A673 (cell line): ENCODE data around the gene PTH1R. TPM values are rescaled to one million over a fixed set of nuclear protein-coding genes. Genes with fewer than 3 reads are reported as not detected.
"Not testable (repeated sequence)": the region's sequence is repeated elsewhere in the genome, so short reads cannot be mapped to it uniquely, and the experiment has no call there.

ENCODE experiments used
- BruUV-seq: library from RNA; stranded (reverse); fragments of 400-500 nt; replicated peaks from 2 replicates; lab custom pipeline; 2021; lab: Mats Ljungman, UMichigan
- CTCF ChIA-PET: fragments of 300-600 bp; sonication (Branson Sonifier 250); formaldehyde crosslinking; loops from one replicate; lab custom pipeline; 2022; ENCODE audit warnings: antibody characterized with exemption; lab: Charles Lee
- POLR2A ChIA-PET: fragments of 300-600 bp; sonication (Branson Sonifier 250); formaldehyde crosslinking; loops from one replicate; lab custom pipeline; 2022; ENCODE audit warnings: antibody characterized with exemption; ENCODE audit not compliant: low non-redundant PET; lab: Charles Lee
- DNase-seq: peaks from one replicate; pipeline ENCODE4 v3.0.0-alpha.2; 2015; ENCODE audit warnings: low spot score
- H3K27ac ChIP-seq: fragments of 200-600 bp; sonication (generic); 2 replicates; pipeline ENCODE4 v1.5.1; 2016; ENCODE audit warnings: mixed run types, low read depth, mild to moderate bottlenecking, mixed read lengths, antibody characterized with exemption, low read length; ENCODE audit not compliant: poor library complexity, severe bottlenecking
- H3K27me3 ChIP-seq: fragments of 200-600 bp; sonication (generic); replicated peaks from 2 replicates; pipeline ENCODE4 v1.6.1; 2017; ENCODE audit warnings: mixed run types, low read depth, mild to moderate bottlenecking, mixed read lengths, antibody characterized with exemption, low read length; ENCODE audit not compliant: insufficient read depth, poor library complexity
- H3K36me3 ChIP-seq: fragments of 200-600 bp; sonication (generic); 2 replicates; pipeline ENCODE4 v1.6.1; 2016; ENCODE audit warnings: mixed run types, mild to moderate bottlenecking, mixed read lengths, antibody characterized with exemption, low read length; ENCODE audit not compliant: insufficient read depth, poor library complexity, severe bottlenecking
- H3K4me1 ChIP-seq: fragments of 200-600 bp; sonication (generic); 2 replicates; pipeline ENCODE4 v1.6.1; 2017; ENCODE audit warnings: mixed run types, mild to moderate bottlenecking, mixed read lengths, antibody characterized with exemption, low read length; ENCODE audit not compliant: insufficient read depth, poor library complexity, severe bottlenecking
- H3K4me3 ChIP-seq: fragments of 200-600 bp; sonication (generic); 2 replicates; pipeline ENCODE4 v1.5.1; 2016; ENCODE audit warnings: low read depth, mixed run types, mild to moderate bottlenecking, mixed read lengths, low read length; ENCODE audit not compliant: poor library complexity, severe bottlenecking
- H3K9me3 ChIP-seq: fragments of 200-600 bp; sonication (generic); 2 replicates; pipeline ENCODE4 v1.6.1; 2016; ENCODE audit warnings: mixed run types, low read depth, mild to moderate bottlenecking, mixed read lengths, antibody characterized with exemption, low read length; ENCODE audit not compliant: poor library complexity, severe bottlenecking
- CTCF ChIP-seq: fragments of 300-800, 200-600 bp; sonication (generic); conservative IDR thresholded peaks from 2 replicates; pipeline ENCODE4 v1.5.1; 2017; ENCODE audit warnings: low read depth, mild to moderate bottlenecking, antibody characterized with exemption, low read length, moderate library complexity, mixed read lengths
- EZH2 ChIP-seq: fragments of 200-600 bp; sonication (generic); IDR thresholded peaks from 2 replicates; pipeline ENCODE4 v1.6.1; 2017; ENCODE audit warnings: borderline replicate concordance, low read depth, mild to moderate bottlenecking, mixed read lengths, antibody characterized with exemption, low read length; ENCODE audit not compliant: poor library complexity, severe bottlenecking
- intact Hi-C: fragments of 100-400 bp; cut with micrococcal nuclease; formaldehyde crosslinking; loops from one replicate; pipeline ENCODE4 v1.10.0; 2022; ENCODE audit not compliant: unreplicated experiment
- total RNA-seq: library from RNA; stranded (reverse); gene quantifications from 2 replicates; pipeline ENCODE4 v1.2.3, GENCODE V29; 2021

The PTH1R gene
- total RNA-seq, 1 experiment from 2014 or later = 1.2 TPM

GRCh38 chr3:46909535-46910161 lies 32.1 kb downstream of the PTH1R start:
- no TSS peak for BruUV-seq
- H3K4me1 ChIP-seq = peaks cover 11% of the 10 kb centered on the region
- ChIA-PET CTCF (interaction anchor here (1.0 to 1.1 kb wide), 2 partner anchors 41 to 44 kb away, joined by 4 read pairs; no protein-coding TSS in a partner anchor), POLR2A (no interaction called here)
- TF ChIP-seq CTCF = peak; percentile 74
- no peak for TF ChIP-seq EZH2
- no peaks in the 10 kb centered on the region for H3K27me3 ChIP-seq
- peak; percentile 80 for DNase-seq
- no peak overlapping the region for H3K4me3 ChIP-seq
- intact Hi-C loops = loop anchor here (5.0 kb wide), 1 partner anchor 42 kb away; no protein-coding TSS in a partner anchor
- no peak overlapping the region for H3K27ac ChIP-seq
- no peaks in the 10 kb centered on the region for H3K36me3 ChIP-seq
- no peaks in the 10 kb centered on the region for H3K9me3 ChIP-seq

- ChIA-PET POLR2A (no interaction called here), CTCF (interaction anchor here (1.0 to 1.1 kb wide), 2 partner anchors 42 to 45 kb away, joined by 4 read pairs; no protein-coding TSS in a partner anchor)
- no peak for TF ChIP-seq CTCF
- TF ChIP-seq EZH2 = no peak
- Histone ChIP-seq H3K4me3 (no peak overlapping the region), H3K27ac (no peak overlapping the region), H3K9me3 (no peaks in the 10 kb centered on the region), H3K4me1 (peaks cover 11% of the 10 kb centered on the region), H3K36me3 (no peaks in the 10 kb centered on the region), H3K27me3 (no peaks in the 10 kb centered on the region)
- intact Hi-C loops = no loop called here
- DNase-seq = no peak
- BruUV-seq = no TSS peak
These were observed 32.7 kb downstream of the PTH1R start for GRCh38 chr3:46910166-46910760.

- DNase-seq, POLR2A ChIA-PET, H3K27me3 ChIP-seq, intact Hi-C loops, BruUV-seq, H3K9me3 ChIP-seq, H3K36me3 ChIP-seq, CTCF ChIA-PET, H3K27ac ChIP-seq, H3K4me3 ChIP-seq: not testable (repeated sequence)
- peaks cover 11% of the 10 kb centered on the region for H3K4me1 ChIP-seq
These were observed 33.4 kb downstream of the PTH1R start for GRCh38 chr3:46910914-46911313.
